Uterus (tissue), 4 donors: Measurements from ENCODE around the gene TTLL4. TPM values are rescaled to one million over a fixed set of nuclear protein-coding genes. Genes with fewer than 3 reads are reported as not detected.

Experiments
- DNase-seq, 2 donors: peaks; one replicate each; pipeline ENCODE4 v3.0.0-alpha.2; 2019 to 2020
- H3K27ac ChIP-seq, 2 donors: fragments of 200-600 bp; sonication (generic); 1 replicate in 1 of 2; 2 replicates in 1 of 2; pipeline ENCODE4 v1.5.1; 2016 to 2018
- H3K27me3 ChIP-seq, 2 donors: fragments of 200-600 bp; sonication (generic); one replicate each; pipeline ENCODE4 v1.5.1; 2018 to 2019; ENCODE audit warnings: control low read depth in 1 of 2
- H3K36me3 ChIP-seq, 2 donors: fragments of 200-600 bp; sonication (generic); one replicate each; pipeline ENCODE4 v1.5.1; 2019; ENCODE audit warnings: control low read depth in 1 of 2
- H3K4me1 ChIP-seq, 2 donors: fragments of 200-600 bp; sonication (generic); one replicate each; pipeline ENCODE4 v1.5.1; 2018 to 2019; ENCODE audit warnings: control low read depth in 1 of 2
- H3K4me3 ChIP-seq, 2 donors: fragments of 200-600 bp; sonication (generic); 1 replicate in 1 of 2; 2 replicates in 1 of 2; pipeline ENCODE4 v1.5.1; 2018 to 2019; ENCODE audit warnings: mild to moderate bottlenecking in 1 of 2
- H3K9me3 ChIP-seq, 2 donors: fragments of 200-600 bp; sonication (generic); one replicate each; pipeline ENCODE4 v1.5.1; 2019; ENCODE audit warnings: control low read depth in 1 of 2
- CTCF ChIP-seq, 4 experiments: fragments of 200-600 bp in 2 of 4; fragments of 450-650 bp in 2 of 4; sonication (generic) in 2 of 4; IDR thresholded peaks; one replicate each; pipeline ENCODE4 v1.5.1; 2016 to 2019; ENCODE audit warnings: antibody characterized with exemption in 4 of 4, mild to moderate bottlenecking in 2 of 4, moderate library complexity in 1 of 4
- POLR2A ChIP-seq, 2 donors: fragments of 450-650 bp; IDR thresholded peaks; one replicate each; pipeline ENCODE4 v1.6.1; 2016; ENCODE audit warnings: antibody characterized with exemption in 2 of 2, mild to moderate bottlenecking in 1 of 2, moderate library complexity in 1 of 2
- intact Hi-C: fragments of 100-400 bp; cut with DNase I; formaldehyde crosslinking; loops from one replicate; pipeline ENCODE4 v1.15.1; 2023; ENCODE audit warnings: low total_unique reads
- total RNA-seq, 4 donors: library from RNA; depleted of rRNA in 3 of 4; stranded (reverse); fragments of >200 nt in 3 of 4; gene quantifications; one replicate each; pipeline versions ENCODE4 v1.1.0 to v1.2.4, GENCODE V29; 2014 to 2023
- donor health status: DM: yes; HTN: yes; CAD: no.

TTLL4 gene
- total RNA-seq, 4 donors from 2014 or later: 13.1 to 117 (median 25.7) TPM

- Histone ChIP-seq H3K27me3 (no peaks in the 10 kb centered on the region), H3K36me3 (no peaks in the 10 kb centered on the region), H3K27ac (no peak overlapping the region), H3K4me1 (peaks cover 0 to 7% of the 10 kb centered on the region in 2 donors), H3K4me3 (no peak overlapping the region), H3K9me3 (no peaks in the 10 kb centered on the region)
- intact Hi-C loops: no loop called here
- DNase-seq: no peak
- TF ChIP-seq POLR2A (IDR thresholded peaks at IDR 0.05) (no peak), CTCF (IDR thresholded peaks at IDR 0.05) (no peak)
Measured at GRCh38 chr2:218713922-218714321, 3.3 kb downstream of the TTLL4 start.

GRCh38 chr2:218716070-218716469 is 5.4 kb downstream of the TTLL4 start:
- intact Hi-C loops: no loop called here
- TF ChIP-seq POLR2A (IDR thresholded peaks at IDR 0.05): no peak
- no peak for TF ChIP-seq CTCF (IDR thresholded peaks at IDR 0.05)
- no peak for DNase-seq
- H3K27me3 ChIP-seq: no peaks in the 10 kb centered on the region
- H3K36me3 ChIP-seq: no peaks in the 10 kb centered on the region
- peaks cover 0 to 7% of the 10 kb centered on the region in 2 donors for H3K4me1 ChIP-seq
- no peak overlapping the region for H3K27ac ChIP-seq
- no peaks in the 10 kb centered on the region for H3K9me3 ChIP-seq
- no peak overlapping the region for H3K4me3 ChIP-seq

GRCh38 chr2:218717262-218717661 is 6.6 kb downstream of the TTLL4 start:
- H3K27me3 ChIP-seq: no peaks in the 10 kb centered on the region
- peak overlapping the region in 1 of 2 donors; percentile 11 for H3K27ac ChIP-seq
- H3K4me1 ChIP-seq: peaks cover 0 to under 1% of the 10 kb centered on the region in 2 donors
- no peak overlapping the region for H3K4me3 ChIP-seq
- DNase-seq: no peak
- no peak for TF ChIP-seq POLR2A (IDR thresholded peaks at IDR 0.05)
- TF ChIP-seq CTCF (IDR thresholded peaks at IDR 0.05): no peak
- no peaks in the 10 kb centered on the region for H3K36me3 ChIP-seq
- no peaks in the 10 kb centered on the region for H3K9me3 ChIP-seq
- intact Hi-C loops: no loop called here

GRCh38 chr2:218718058-218718457 is 7.4 kb downstream of the TTLL4 start:
- Histone ChIP-seq H3K9me3 (no peaks in the 10 kb centered on the region), H3K4me3 (no peak overlapping the region), H3K4me1 (no peaks in the 10 kb centered on the region), H3K27ac (peak overlapping the region in 1 of 2 donors; percentile 11), H3K27me3 (no peaks in the 10 kb centered on the region), H3K36me3 (no peaks in the 10 kb centered on the region)
- no peak for DNase-seq
- intact Hi-C loops: no loop called here
- TF ChIP-seq CTCF (IDR thresholded peaks at IDR 0.05): no peak

GRCh38 chr2:218719457-218719856 is 8.8 kb downstream of the TTLL4 start:
- Histone ChIP-seq H3K27me3 (no peaks in the 10 kb centered on the region), H3K4me1 (no peaks in the 10 kb centered on the region), H3K9me3 (no peaks in the 10 kb centered on the region), H3K36me3 (no peaks in the 10 kb centered on the region), H3K27ac (no peak overlapping the region), H3K4me3 (no peak overlapping the region)
- intact Hi-C loops: no loop called here
- no peak for DNase-seq
- TF ChIP-seq CTCF (IDR thresholded peaks at IDR 0.05): no peak
- no peak for TF ChIP-seq POLR2A (IDR thresholded peaks at IDR 0.05)
